Activated CD4-positive, alpha-beta memory T cell treated with anti-CD3 and anti-CD28 coated beads for 36 hours (primary cell): ENCODE measurements around the gene NGLY1. TPM values are rescaled to one million over a fixed set of nuclear protein-coding genes. Genes with fewer than 3 reads are reported as not detected.
A peak's percentile ranks its signal among the peaks of the same experiment; 100 is the strongest.

Experiments
- CTCF ChIA-PET: fragments of 350-600 bp; sonication (Branson Sonifier 250); formaldehyde crosslinking; loops from one replicate; lab custom pipeline; 2021; ENCODE audit warnings: antibody characterized with exemption, inconsistent platforms; lab: Charles Lee
- POLR2A ChIA-PET: fragments of 350-600 bp; sonication (Branson Sonifier 250); formaldehyde crosslinking; loops from one replicate; lab custom pipeline; 2021; ENCODE audit warnings: antibody characterized with exemption; lab: Charles Lee
- DNase-seq: peaks from one replicate; pipeline ENCODE4 v3.0.0-alpha.2; 2020
- H3K27ac Mint-ChIP-seq: one replicate; pipeline ENCODE4 v1.8.0; 2021; ENCODE audit warnings: mixed read lengths
- H3K27me3 Mint-ChIP-seq: one replicate; pipeline ENCODE4 v1.8.0; 2021; ENCODE audit warnings: mixed read lengths
- H3K36me3 Mint-ChIP-seq: one replicate; pipeline ENCODE4 v1.8.0; 2021; ENCODE audit warnings: mixed read lengths
- H3K4me1 Mint-ChIP-seq: one replicate; pipeline ENCODE4 v1.8.0; 2021; ENCODE audit warnings: low read depth, mixed read lengths
- H3K4me3 Mint-ChIP-seq: one replicate; pipeline ENCODE4 v1.8.0; 2021; ENCODE audit warnings: mild to moderate bottlenecking, mixed read lengths
- H3K9me3 Mint-ChIP-seq: one replicate; pipeline ENCODE4 v1.8.0; 2021; ENCODE audit warnings: mixed read lengths
- intact Hi-C: fragments of 100-400 bp; cut with micrococcal nuclease; formaldehyde crosslinking; loops from one replicate; pipeline ENCODE4 v1.15.1; 2023
- total RNA-seq, 2 experiments: library from RNA; stranded (reverse); gene quantifications; one replicate each; pipeline ENCODE4 v1.2.3, GENCODE V29; 2021

Gene NGLY1
- 10 to 100 TPM; 51.5 to 56.7 TPM for total RNA-seq

- Mint-ChIP-seq H3K27ac (peak within 1 kb of the TSS; percentile 83), H3K36me3 (peaks cover 8% of the 10 kb centered on the region), H3K4me3 (peak within 1 kb of the TSS; percentile 87), H3K9me3 (no peaks in the 10 kb centered on the region), H3K27me3 (no peaks in the 10 kb centered on the region), H3K4me1 (peaks cover 46% of the 10 kb centered on the region)
- ChIA-PET POLR2A (interaction anchor here (0.8 to 1.4 kb wide), 6 partner anchors 17 to 1865 kb away, joined by 3 to 8 read pairs (median 3); no protein-coding TSS in a partner anchor), CTCF (interaction anchor here (1.0 to 1.3 kb wide), 2 partner anchors 74 to 135 kb away, joined by 4 read pairs; no protein-coding TSS in a partner anchor)
- intact Hi-C loops = loop anchor here (1.0 to 10.0 kb wide), 7 partner anchors 7 to 1866 kb away; partner anchors contain the start of genes NKIRAS1, NR1D2, OXSM and RPL15
- peak; percentile 89 for DNase-seq
Measured at GRCh38 chr3:25782938-25783660, at the start of gene NGLY1. Gene NGLY1, minus strand, starts transcription at chr3:25783443. Its CDS starts 53 bp downstream, at chr3:25783390.

- intact Hi-C loops = loop anchor here (2.0 kb wide), 1 partner anchor 183 kb away; no protein-coding TSS in a partner anchor
Measured at GRCh38 chr3:25831578-25831977, 48.3 kb upstream of the NGLY1 start.

GRCh38 chr3:25830373-25831280 is 47.4 kb upstream of the NGLY1 start:
- no peak overlapping the region for H3K27ac Mint-ChIP-seq
- intact Hi-C loops = loop anchor here (2.0 kb wide), 1 partner anchor 182 kb away; no protein-coding TSS in a partner anchor
- no peak for DNase-seq
- CTCF ChIA-PET = interaction anchor here (1.2 to 1.4 kb wide), 2 partner anchors 182 kb away, joined by 3 to 4 read pairs; no protein-coding TSS in a partner anchor
- no peaks in the 10 kb centered on the region for H3K36me3 Mint-ChIP-seq
- POLR2A ChIA-PET = no interaction called here
- peaks cover 5% of the 10 kb centered on the region for H3K27me3 Mint-ChIP-seq
- H3K9me3 Mint-ChIP-seq = no peaks in the 10 kb centered on the region
- peaks cover 10% of the 10 kb centered on the region for H3K4me1 Mint-ChIP-seq
- H3K4me3 Mint-ChIP-seq = no peak overlapping the region

More at GRCh38 chr3:25831578-25831977, 48.3 kb upstream of the NGLY1 start:
- peaks cover 7% of the 10 kb centered on the region for H3K27me3 Mint-ChIP-seq
- no peaks in the 10 kb centered on the region for H3K36me3 Mint-ChIP-seq
- ChIA-PET CTCF (interaction anchor here (0.6 to 1.4 kb wide), 2 partner anchors 82 to 183 kb away, joined by 4 read pairs; no protein-coding TSS in a partner anchor), POLR2A (interaction anchor here (0.6 kb wide), 1 partner anchor 65 kb away, joined by 4 read pairs; no protein-coding TSS in a partner anchor)
- peaks cover under 1% of the 10 kb centered on the region for H3K4me1 Mint-ChIP-seq
- H3K9me3 Mint-ChIP-seq = no peaks in the 10 kb centered on the region
- DNase-seq = no peak
- no peak overlapping the region for H3K4me3 Mint-ChIP-seq
- no peak overlapping the region for H3K27ac Mint-ChIP-seq

- no peaks in the 10 kb centered on the region for H3K9me3 Mint-ChIP-seq
- intact Hi-C loops = no loop called here
- H3K27me3 Mint-ChIP-seq = peaks cover 2% of the 10 kb centered on the region
- CTCF ChIA-PET = interaction anchor here (0.7 to 1.4 kb wide), 2 partner anchors 178 to 292 kb away, joined by 3 to 6 read pairs; no protein-coding TSS in a partner anchor
- peaks cover 10% of the 10 kb centered on the region for H3K4me1 Mint-ChIP-seq
- H3K27ac Mint-ChIP-seq = no peak overlapping the region
- no peak for DNase-seq
- H3K4me3 Mint-ChIP-seq = no peak overlapping the region
- POLR2A ChIA-PET = no interaction called here
- H3K36me3 Mint-ChIP-seq = no peaks in the 10 kb centered on the region
Measured at GRCh38 chr3:25826510-25826909, 43.3 kb upstream of the NGLY1 start.

- Mint-ChIP-seq H3K4me1 (peaks cover 10% of the 10 kb centered on the region), H3K9me3 (no peaks in the 10 kb centered on the region), H3K27me3 (peaks cover 2% of the 10 kb centered on the region), H3K4me3 (no peak overlapping the region), H3K36me3 (no peaks in the 10 kb centered on the region), H3K27ac (no peak overlapping the region)
- ChIA-PET POLR2A (interaction anchor here (1.3 kb wide), 1 partner anchor 33 kb away, joined by 3 read pairs; the partner anchor contains the start of gene OXSM), CTCF (no interaction called here)
- intact Hi-C loops = no loop called here
- no peak for DNase-seq
Measured at GRCh38 chr3:25823314-25823713, 40.1 kb upstream of the NGLY1 start.

- no peak for DNase-seq
- Mint-ChIP-seq H3K27me3 (peaks cover 2% of the 10 kb centered on the region), H3K4me1 (peaks cover 12% of the 10 kb centered on the region), H3K4me3 (no peak overlapping the region), H3K27ac (no peak overlapping the region), H3K36me3 (no peaks in the 10 kb centered on the region), H3K9me3 (no peaks in the 10 kb centered on the region)
- intact Hi-C loops = no loop called here
- POLR2A ChIA-PET = no interaction called here
- CTCF ChIA-PET = no interaction called here
Measured at GRCh38 chr3:25821746-25822573, 38.7 kb upstream of the NGLY1 start.

GRCh38 chr3:25820816-25821486 is 37.7 kb upstream of the NGLY1 start:
- CTCF ChIA-PET = no interaction called here
- Mint-ChIP-seq H3K27ac (no peak overlapping the region), H3K4me1 (peaks cover 12% of the 10 kb centered on the region), H3K9me3 (no peaks in the 10 kb centered on the region), H3K27me3 (peaks cover 2% of the 10 kb centered on the region), H3K4me3 (no peak overlapping the region), H3K36me3 (no peaks in the 10 kb centered on the region)
- DNase-seq = no peak
- POLR2A ChIA-PET = no interaction called here
- intact Hi-C loops = no loop called here

- no peak for DNase-seq
- H3K27me3 Mint-ChIP-seq = peaks cover 2% of the 10 kb centered on the region
Measured at GRCh38 chr3:25820366-25820765, 37.1 kb upstream of the NGLY1 start.

GRCh38 chr3:25818335-25818734 is 35.1 kb upstream of the NGLY1 start:
- no peaks in the 10 kb centered on the region for H3K9me3 Mint-ChIP-seq
- CTCF ChIA-PET = no interaction called here
- H3K36me3 Mint-ChIP-seq = no peaks in the 10 kb centered on the region
- H3K27ac Mint-ChIP-seq = no peak overlapping the region
- POLR2A ChIA-PET = interaction anchor here (0.9 kb wide), 1 partner anchor 36 kb away, joined by 3 read pairs; no protein-coding TSS in a partner anchor
- no peak for DNase-seq
- peaks cover 2% of the 10 kb centered on the region for H3K27me3 Mint-ChIP-seq
- H3K4me1 Mint-ChIP-seq = peaks cover 9% of the 10 kb centered on the region
- intact Hi-C loops = loop anchor here (5.0 kb wide), 1 partner anchor 36 kb away; the partner anchor contains the start of gene NGLY1
- H3K4me3 Mint-ChIP-seq = no peak overlapping the region

More at GRCh38 chr3:25820366-25820765, 37.1 kb upstream of the NGLY1 start:
- ChIA-PET POLR2A (no interaction called here), CTCF (interaction anchor here (0.7 kb wide), 1 partner anchor 31 kb away, joined by 3 read pairs; no protein-coding TSS in a partner anchor)
- intact Hi-C loops = no loop called here
- no peaks in the 10 kb centered on the region for H3K9me3 Mint-ChIP-seq
- no peaks in the 10 kb centered on the region for H3K36me3 Mint-ChIP-seq
- H3K4me1 Mint-ChIP-seq = peaks cover 9% of the 10 kb centered on the region
- no peak overlapping the region for H3K4me3 Mint-ChIP-seq
- no peak overlapping the region for H3K27ac Mint-ChIP-seq

- DNase-seq = no peak
- Mint-ChIP-seq H3K36me3 (no peaks in the 10 kb centered on the region), H3K27ac (no peak overlapping the region), H3K9me3 (no peaks in the 10 kb centered on the region), H3K4me1 (peaks cover 9% of the 10 kb centered on the region), H3K4me3 (no peak overlapping the region), H3K27me3 (peaks cover 1% of the 10 kb centered on the region)
- CTCF ChIA-PET = no interaction called here
- intact Hi-C loops = loop anchor here (1.0 to 5.0 kb wide), 2 partner anchors 27 to 35 kb away; partner anchors contain the start of genes NGLY1 and OXSM
- POLR2A ChIA-PET = interaction anchor here (0.9 to 1.0 kb wide), 2 partner anchors 27 to 37 kb away, joined by 3 read pairs; partner anchors contain the start of gene OXSM
Measured at GRCh38 chr3:25817638-25818037, 34.4 kb upstream of the NGLY1 start.
